Endothelial cell of umbilical vein (primary cell): Measurements from ENCODE around the gene PIGZ. TPM values are rescaled to one million over a fixed set of nuclear protein-coding genes. Genes with fewer than 3 reads are reported as not detected.

Experiments used
- BruUV-seq: library from RNA; stranded (reverse); fragments of 400-500 nt; replicated peaks from 2 replicates; lab custom pipeline; 2021; lab: Mats Ljungman, UMichigan
- CTCF ChIA-PET: fragments of 300-600, 350-600 bp; sonication (Branson Sonifier 250); formaldehyde crosslinking; loops from one replicate; lab custom pipeline; 2021; ENCODE audit warnings: antibody characterized with exemption, inconsistent platforms; lab: Charles Lee
- POLR2A ChIA-PET: fragments of 300-600, 350-600 bp; sonication (Branson Sonifier 250); formaldehyde crosslinking; loops from one replicate; lab custom pipeline; 2021; ENCODE audit warnings: antibody characterized with exemption, inconsistent platforms; lab: Charles Lee
- DNase-seq: peaks from one replicate; pipeline ENCODE4 v3.0.0-alpha.2; 2011; ENCODE audit warnings: low read depth, low spot score
- FAIRE-seq: peaks from 2 replicates; lab custom pipeline; 2011; peaks lifted over from hg19 to GRCh38; lab: Jason Lieb, UNC
- H2AFZ ChIP-seq: 2 replicates; pipeline ENCODE4 v1.6.0; 2012; ENCODE audit warnings: low read depth, low read length, control low read depth, inconsistent platforms
- H3K27ac ChIP-seq: 2 replicates; pipeline ENCODE4 v1.5.1; 2011; ENCODE audit warnings: low read depth, mild to moderate bottlenecking, control low read depth, low read length, moderate library complexity; ENCODE audit not compliant: insufficient read depth
- H3K27me3 ChIP-seq, 2 experiments: 2 replicates each; pipeline versions ENCODE4 v1.6.0 to v1.6.1; 2011; ENCODE audit warnings: low read length in 2 of 2, mixed read lengths in 1 of 2; ENCODE audit not compliant: control insufficient read depth in 2 of 2, insufficient read depth in 2 of 2
- H3K36me3 ChIP-seq, 2 experiments: 2 replicates in 1 of 2; 3 replicates in 1 of 2; pipeline ENCODE4 v1.5.1; 2011; ENCODE audit warnings: low read length in 2 of 2, mild to moderate bottlenecking in 1 of 2, moderate library complexity in 1 of 2; ENCODE audit not compliant: control insufficient read depth in 2 of 2, insufficient read depth in 2 of 2; ENCODE audit errors: extremely low read depth in 1 of 2
- H3K4me1 ChIP-seq: 3 replicates; pipeline ENCODE4 v1.5.1; 2011; ENCODE audit warnings: mild to moderate bottlenecking, low read length; ENCODE audit not compliant: control insufficient read depth, insufficient read depth; ENCODE audit errors: extremely low read depth
- H3K4me2 ChIP-seq: 2 replicates; pipeline ENCODE4 v1.6.1; 2011; ENCODE audit warnings: low read length, control low read depth, mixed read lengths; ENCODE audit not compliant: insufficient read depth
- H3K4me3 ChIP-seq, 3 experiments: fragments of 200-600 bp in 1 of 3; sonication (generic), shearing (Covaris generic) in 1 of 3; replicated peaks in 1 of 3; 2 replicates each; pipeline ENCODE4 v1.5.1; 2011 to 2016; ENCODE audit warnings: control low read depth in 3 of 3, low read length in 3 of 3, mild to moderate bottlenecking in 2 of 3, inconsistent platforms in 1 of 3, low read depth in 1 of 3, moderate library complexity in 1 of 3; ENCODE audit not compliant: insufficient read depth in 1 of 3
- H3K79me2 ChIP-seq: 2 replicates; pipeline ENCODE4 v1.6.0; 2012; ENCODE audit warnings: low read length, inconsistent platforms; ENCODE audit not compliant: control insufficient read depth, insufficient read depth
- H3K9ac ChIP-seq: replicated peaks from 2 replicates; pipeline ENCODE3; 2011; ENCODE audit warnings: low read length, control low read depth; ENCODE audit not compliant: insufficient read depth; ENCODE audit errors: extremely low read depth
- H3K9me1 ChIP-seq: replicated peaks from 3 replicates; pipeline ENCODE4 v1.6.0; 2011; ENCODE audit warnings: mild to moderate bottlenecking, low read length; ENCODE audit not compliant: control insufficient read depth, insufficient read depth; ENCODE audit errors: extremely low read depth
- H3K9me3 ChIP-seq: replicated peaks from 2 replicates; pipeline ENCODE4 v1.5.1; 2012; ENCODE audit warnings: low read length, inconsistent platforms; ENCODE audit not compliant: control insufficient read depth, insufficient read depth
- H4K20me1 ChIP-seq: replicated peaks from 2 replicates; pipeline ENCODE3; 2011; ENCODE audit warnings: mild to moderate bottlenecking, low read length; ENCODE audit not compliant: control insufficient read depth, insufficient read depth; ENCODE audit errors: extremely low read depth
- CTCF ChIP-seq, 2 donors: IDR thresholded peaks; 1 replicate in 1 of 2; 2 replicates in 1 of 2; pipeline ENCODE4 v1.5.1; 2011; ENCODE audit warnings: low read length in 2 of 2, mild to moderate bottlenecking in 2 of 2, moderate library complexity in 2 of 2, control low read depth in 1 of 2, inconsistent platforms in 1 of 2, low read depth in 1 of 2; ENCODE audit not compliant: insufficient read depth in 1 of 2; ENCODE audit errors: extremely low read depth in 1 of 2
- EZH2 ChIP-seq: IDR thresholded peaks from 2 replicates; pipeline ENCODE4 v1.6.1; 2012; ENCODE audit warnings: borderline replicate concordance, low read depth, mild to moderate bottlenecking, moderate library complexity, low read length, inconsistent platforms; ENCODE audit not compliant: severe bottlenecking
- FOS ChIP-seq: IDR thresholded peaks from 2 replicates; pipeline ENCODE4 v1.6.1; 2011; ENCODE audit warnings: mild to moderate bottlenecking, low read length, moderate library complexity, borderline replicate concordance; ENCODE audit not compliant: insufficient read depth
- GATA2 ChIP-seq: IDR thresholded peaks from 2 replicates; pipeline ENCODE4 v1.7.0; 2011; ENCODE audit warnings: low read depth, mild to moderate bottlenecking, moderate library complexity, mixed read lengths, low read length; ENCODE audit not compliant: insufficient read length, insufficient read depth
- JUN ChIP-seq: IDR thresholded peaks from 2 replicates; pipeline ENCODE4 v1.6.1; 2011; ENCODE audit warnings: borderline replicate concordance, low read depth; ENCODE audit not compliant: insufficient read length, insufficient read depth
- MAX ChIP-seq: IDR thresholded peaks from 2 replicates; pipeline ENCODE4 v1.6.1; 2011; ENCODE audit not compliant: insufficient read depth, insufficient read length
- MYC ChIP-seq: IDR thresholded peaks from one replicate; pipeline ENCODE4 v1.6.1; 2011; ENCODE audit warnings: mild to moderate bottlenecking, low read depth, low read length
- POLR2A ChIP-seq: IDR thresholded peaks from 2 replicates; pipeline ENCODE4 v1.6.1; 2012; ENCODE audit warnings: low read depth, mild to moderate bottlenecking, control low read depth, low read length
- POLR2AphosphoS5 ChIP-seq: IDR thresholded peaks from 2 replicates; pipeline ENCODE4 v1.6.1; 2012; ENCODE audit warnings: low read depth, mild to moderate bottlenecking, control low read depth, low read length, moderate library complexity; ENCODE audit not compliant: insufficient read depth
- dilution Hi-C: fragments of 300-500 bp; cut with MboI; formaldehyde crosslinking; loops from one replicate; pipeline ENCODE4 v1.15.0; 2019; ENCODE audit warnings: low sequenced_read_pairs; ENCODE audit not compliant: extremely low pct_ligation_motif_present
- intact Hi-C: fragments of 100-400 bp; cut with micrococcal nuclease; formaldehyde crosslinking; loops from one replicate; pipeline ENCODE4 v1.10.0; 2022
- polyA plus RNA-seq, 4 experiments: library from polyadenylated mRNA; depleted of rRNA in 3 of 4; stranded (reverse) in 3 of 4; unstranded in 1 of 4; fragments of >200 nt; gene quantifications; 2 replicates each; pipeline versions ENCODE4 v1.2.1 to v1.2.3, GENCODE V29; 2011 to 2012; ENCODE audit warnings: missing spikeins in 1 of 4
- total RNA-seq: library from RNA; stranded (reverse); gene quantifications from 2 replicates; pipeline ENCODE4 v1.2.3, GENCODE V29; 2021

PIGZ gene
- total and polyA plus RNA-seq, 2 donors (not counting 3 experiments of a cell fraction or from before 2014, with no cell fraction given): 6.0 to 6.5 TPM

- dilution Hi-C loops (no loop called here), intact Hi-C loops (no loop called here)
- Histone ChIP-seq H3K27me3 (no peaks in the 10 kb centered on the region), H3K9me1 (no peaks in the 10 kb centered on the region), H3K79me2 (no peaks in the 10 kb centered on the region), H3K27ac (no peak overlapping the region), H4K20me1 (no peaks in the 10 kb centered on the region), H3K36me3 (peaks cover 2 to 13% of the 10 kb centered on the region in 2 experiments), H3K9me3 (no peaks in the 10 kb centered on the region), H2AFZ (no peak overlapping the region), H3K4me3 (no peak overlapping the region), H3K4me2 (no peak overlapping the region), H3K4me1 (peaks cover 2% of the 10 kb centered on the region), H3K9ac (no peak overlapping the region)
- ChIA-PET CTCF (interaction anchor here (0.6 to 0.9 kb wide), 3 partner anchors 30 to 252 kb away, joined by 3 to 4 read pairs (median 3); no protein-coding TSS in a partner anchor), POLR2A (no interaction called here)
- no TSS peak for BruUV-seq
- FAIRE-seq (no peak), DNase-seq (no peak)
- TF ChIP-seq FOS: no peak
- no peak for TF ChIP-seq MAX
- TF ChIP-seq POLR2A: no peak
- TF ChIP-seq MYC: no peak
- TF ChIP-seq EZH2: no peak
- TF ChIP-seq GATA2: no peak
- no peak for TF ChIP-seq CTCF (IDR thresholded peaks at IDR 0.05; ENCODE audit: extremely low read depth in 1 of 2, insufficient read depth in 1 of 2, low read depth in 1 of 2, low read length in 2 of 2)
- TF ChIP-seq JUN: no peak
- TF ChIP-seq POLR2AphosphoS5: no peak
Observed at GRCh38 chr3:196927571-196928453, 40.8 kb downstream of the PIGZ start.
